ENCODE measurements around the gene EXOC6B. TPM values are rescaled to one million over a fixed set of nuclear protein-coding genes. Genes with fewer than 3 reads are reported as not detected.

The EXOC6B gene
- total and polyA plus RNA-seq, 9 of the 15 experiments (the other 6 are each of a cell fraction or from before 2014, with no cell fraction given): 0.28 to 4.2 (median 2.0) TPM

DNA sequence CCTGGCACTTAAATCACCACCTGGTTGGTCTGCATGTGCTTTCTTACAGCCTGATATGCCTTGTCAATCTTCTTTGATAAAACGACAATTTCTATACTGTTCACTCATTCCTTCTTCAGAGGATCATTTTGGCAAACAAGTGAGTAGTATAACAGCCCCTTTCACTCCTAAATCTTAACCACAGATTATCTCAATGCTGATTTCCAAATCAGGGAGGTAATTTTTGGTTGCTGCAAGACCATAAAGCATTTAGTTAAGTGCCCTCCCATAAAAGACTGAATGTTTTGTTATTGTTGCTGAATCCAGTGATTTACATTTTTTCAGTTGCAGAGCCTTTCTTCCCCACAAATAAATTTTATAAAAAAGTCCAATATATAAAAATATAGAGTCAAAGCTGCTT lies 549.0 kb downstream of the EXOC6B start:
- intact Hi-C loops (cut with micrococcal nuclease): no loop called here
- Histone ChIP-seq H3K27ac (ENCODE audit: extremely low read depth, low read depth, low read length) (no peak overlapping the region), H3K9me3 (replicated peaks; ENCODE audit: control insufficient read depth, insufficient read depth, low read depth, low read length) (no peaks in the 10 kb centered on the region), H3K36me3 (ENCODE audit: control insufficient read depth, insufficient read depth, low read length) (no peaks in the 10 kb centered on the region), H3K4me2 (ENCODE audit: insufficient read depth, low read length) (no peak overlapping the region), H4K20me1 (replicated peaks; ENCODE audit: control insufficient read depth, insufficient read depth, low read length) (no peaks in the 10 kb centered on the region), H3K27me3 (ENCODE audit: control insufficient read depth in 2 of 2, insufficient read depth in 2 of 2, low read length in 2 of 2) (no peaks in the 10 kb centered on the region), H2AFZ (ENCODE audit: low read depth, low read length) (no peak overlapping the region), H3K9me1 (ENCODE audit: control insufficient read depth, insufficient read depth, low read length) (no peaks in the 10 kb centered on the region), H3K4me3 (no peak overlapping the region), H3K79me2 (ENCODE audit: control insufficient read depth, insufficient read depth, low read length) (no peaks in the 10 kb centered on the region), H3K4me1 (replicated peaks in 1 of 2; ENCODE audit: control insufficient read depth in 2 of 2, insufficient read depth in 2 of 2, low read length in 2 of 2) (no peaks in the 10 kb centered on the region), H3K9ac (ENCODE audit: insufficient read depth in 1 of 2, low read depth in 2 of 2, low read length in 2 of 2) (no peak overlapping the region)
- ATAC-seq (no peak), FAIRE-seq (no peak), DNase-seq (ENCODE audit: extremely low read depth in 1 of 4, low spot score in 3 of 4) (no peak)
- WGBS (ENCODE audit: insufficient coverage, low coverage, missing lambda C conversion rate): 0% methylated on average over 1 of the region's 1 CpG
- TF ChIP-seq ESRRA (IDR thresholded peaks at IDR 0.05; ENCODE audit: borderline replicate concordance, low read depth) (no peak), RAD21 (CRISPR knock-in tag; conservative IDR thresholded peaks at IDR 0.05 in 1 of 2, IDR thresholded peaks at IDR 0.05 in 1 of 2) (no peak), ZNF507 (tag; conservative IDR thresholded peaks at IDR 0.05) (no peak), RB1 (IDR thresholded peaks at IDR 0.05; ENCODE audit: low read depth) (no peak), ZNF76 (CRISPR knock-in tag; IDR thresholded peaks at IDR 0.05; ENCODE audit: borderline replicate concordance) (no peak), WHSC1 (IDR thresholded peaks at IDR 0.05; ENCODE audit: low read length) (no peak), BCL6 (CRISPR knock-in tag; IDR thresholded peaks at IDR 0.05) (no peak), BHLHE40 (IDR thresholded peaks at IDR 0.05; ENCODE audit: low read length) (no peak), HNRNPH1 (optimal IDR thresholded peaks at IDR 0.05; ENCODE audit: low read depth, low read length) (no peak), ZNF253 (CRISPR knock-in tag; conservative IDR thresholded peaks at IDR 0.05) (no peak), CEBPB (tag; IDR thresholded peaks at IDR 0.05) (no peak), MCM5 (IDR thresholded peaks at IDR 0.05; ENCODE audit: low read depth) (no peak), JUNB (CRISPR knock-in tag; conservative IDR thresholded peaks at IDR 0.05) (no peak), TRIM25 (IDR thresholded peaks at IDR 0.05; ENCODE audit: borderline replicate concordance) (no peak), E2F6 (IDR thresholded peaks at IDR 0.05; ENCODE audit: borderline replicate concordance in 1 of 2, extremely low read depth in 1 of 2, insufficient read depth in 1 of 2, insufficient read length in 1 of 2, low read depth in 1 of 2, low read length in 1 of 2, poor library complexity in 1 of 2, severe bottlenecking in 1 of 2) (no peak), SRF (CRISPR knock-in tag; IDR thresholded peaks at IDR 0.05) (no peak), CHD2 (IDR thresholded peaks at IDR 0.05; ENCODE audit: low read depth, low read length) (no peak), CSDE1 (IDR thresholded peaks at IDR 0.05) (no peak)
- TF ChIP-seq, protein P1, sequence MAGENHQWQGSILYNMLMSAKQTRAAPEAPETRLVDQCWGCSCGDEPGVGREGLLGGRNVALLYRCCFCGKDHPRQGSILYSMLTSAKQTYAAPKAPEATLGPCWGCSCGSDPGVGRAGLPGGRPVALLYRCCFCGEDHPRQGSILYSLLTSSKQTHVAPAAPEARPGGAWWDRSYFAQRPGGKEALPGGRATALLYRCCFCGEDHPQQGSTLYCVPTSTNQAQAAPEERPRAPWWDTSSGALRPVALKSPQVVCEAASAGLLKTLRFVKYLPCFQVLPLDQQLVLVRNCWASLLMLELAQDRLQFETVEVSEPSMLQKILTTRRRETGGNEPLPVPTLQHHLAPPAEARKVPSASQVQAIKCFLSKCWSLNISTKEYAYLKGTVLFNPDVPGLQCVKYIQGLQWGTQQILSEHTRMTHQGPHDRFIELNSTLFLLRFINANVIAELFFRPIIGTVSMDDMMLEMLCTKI (IDR thresholded peaks at IDR 0.05; ENCODE audit: partially characterized antibody): no peak
- TF ChIP-seq, protein P2, sequence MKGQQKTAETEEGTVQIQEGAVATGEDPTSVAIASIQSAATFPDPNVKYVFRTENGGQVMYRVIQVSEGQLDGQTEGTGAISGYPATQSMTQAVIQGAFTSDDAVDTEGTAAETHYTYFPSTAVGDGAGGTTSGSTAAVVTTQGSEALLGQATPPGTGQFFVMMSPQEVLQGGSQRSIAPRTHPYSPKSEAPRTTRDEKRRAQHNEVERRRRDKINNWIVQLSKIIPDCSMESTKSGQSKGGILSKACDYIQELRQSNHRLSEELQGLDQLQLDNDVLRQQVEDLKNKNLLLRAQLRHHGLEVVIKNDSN (CRISPR knock-in tag; IDR thresholded peaks at IDR 0.05): no peak
- BruUV-seq (replicated peaks): no TSS peak
- POLR2A ChIA-PET: interaction anchor here (1.5 kb wide), 1 partner anchor 12 kb away, joined by 6 read pairs; no protein-coding TSS in a partner anchor
- CTCF ChIA-PET (ENCODE audit: low intra/inter-chr PET ratio): no interaction called here
- in situ Hi-C loops (cut with MboI): no loop called here

Data from K562 (cell line).